HG03135 (cell line): ENCODE measurements around the gene ZMYND11.
"Not testable (repeated sequence)": the region's sequence is repeated elsewhere in the genome, so short reads cannot be mapped to it uniquely, and the experiment has no call there.

ENCODE experiments used
- ATAC-seq: cut with Tn5 transposase; IDR thresholded peaks from one replicate; pipeline ENCODE4 v1.9.1; 2021; ENCODE audit warnings: mild to moderate bottlenecking, moderate library complexity; ENCODE audit not compliant: unreplicated experiment

The ZMYND11 gene

GRCh38 chr10:241966-242643 is 106.8 kb downstream of the ZMYND11 start:
- no peak for ATAC-seq

- ATAC-seq: no peak
These were observed 109.0 kb downstream of the ZMYND11 start for GRCh38 chr10:244227-244626.

- no peak for ATAC-seq
These were observed 111.2 kb downstream of the ZMYND11 start for GRCh38 chr10:246431-246830.

GRCh38 chr10:247480-247879 is 112.2 kb downstream of the ZMYND11 start:
- no peak for ATAC-seq

- ATAC-seq: no peak
These were observed 113.1 kb downstream of the ZMYND11 start for GRCh38 chr10:248307-248706.

- ATAC-seq: no peak
These were observed 116.8 kb downstream of the ZMYND11 start for GRCh38 chr10:251982-252582.

GRCh38 chr10:260819-261429 is 125.7 kb downstream of the ZMYND11 start:
- no peak for ATAC-seq

GRCh38 chr10:264160-265073 is 129.2 kb downstream of the ZMYND11 start:
- ATAC-seq: not testable (repeated sequence)

- ATAC-seq: not testable (repeated sequence)
These were observed 129.8 kb downstream of the ZMYND11 start for GRCh38 chr10:265074-265440.

- ATAC-seq: not testable (repeated sequence)
These were observed 130.7 kb downstream of the ZMYND11 start for GRCh38 chr10:265816-266588.

- no peak for ATAC-seq
These were observed 131.7 kb downstream of the ZMYND11 start for GRCh38 chr10:266974-267425.

- ATAC-seq: no peak
These were observed 132.4 kb downstream of the ZMYND11 start for GRCh38 chr10:267705-268104.

- no peak for ATAC-seq
These were observed 134.3 kb downstream of the ZMYND11 start for GRCh38 chr10:269440-270074.

GRCh38 chr10:271201-271600 is 135.9 kb downstream of the ZMYND11 start:
- ATAC-seq: no peak

GRCh38 chr10:271722-272121 is 136.5 kb downstream of the ZMYND11 start:
- no peak for ATAC-seq

- no peak for ATAC-seq
These were observed 137.8 kb downstream of the ZMYND11 start for GRCh38 chr10:273088-273487.

- ATAC-seq: no peak
These were observed 139.6 kb downstream of the ZMYND11 start for GRCh38 chr10:274866-275265.

- no peak for ATAC-seq
These were observed 140.4 kb downstream of the ZMYND11 start for GRCh38 chr10:275680-276079.

- ATAC-seq: no peak
These were observed 142.7 kb downstream of the ZMYND11 start for GRCh38 chr10:277963-278362.

- ATAC-seq: no peak
These were observed 143.5 kb downstream of the ZMYND11 start for GRCh38 chr10:278707-279106.
